T-helper 1 cell (primary cell): ENCODE data around the gene TJAP1.
"Not testable (repeated sequence)": the region's sequence is repeated elsewhere in the genome, so short reads cannot be mapped to it uniquely, and the experiment has no call there.

Experiments
- DNase-seq, 5 donors: peaks; one replicate each; pipeline ENCODE4 v3.0.0-alpha.2; 2012 to 2020

Gene TJAP1

DNA sequence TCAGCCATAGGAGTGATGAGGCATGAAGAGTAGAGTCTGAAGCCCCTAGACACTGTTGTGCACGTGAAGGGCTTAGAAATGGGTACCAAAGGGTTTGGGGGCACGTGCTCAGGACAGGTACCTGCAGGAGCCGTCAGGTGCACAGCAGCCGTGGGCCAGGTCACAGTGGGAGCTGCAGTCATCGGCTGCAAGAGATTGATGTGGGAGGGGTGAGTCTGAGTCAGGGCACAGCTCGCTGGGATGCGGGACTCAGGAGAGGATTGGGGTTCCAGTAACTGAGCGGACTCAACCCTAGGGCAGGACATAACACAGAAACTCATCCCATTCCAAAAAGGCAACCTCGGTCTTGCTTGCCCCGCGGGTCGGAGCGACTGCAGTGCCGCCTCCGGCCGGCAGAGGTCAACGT lies 23.1 kb upstream of the TJAP1 start:
- DNase-seq, result peak in 3 of 5 donors; percentile 51 to 62 (median 55)

GRCh38 chr6:43454696-43455530 lies 22.5 kb upstream of the TJAP1 start:
- peak in 3 of 5 donors; percentile 20 to 50 (median 26) for DNase-seq

DNA sequence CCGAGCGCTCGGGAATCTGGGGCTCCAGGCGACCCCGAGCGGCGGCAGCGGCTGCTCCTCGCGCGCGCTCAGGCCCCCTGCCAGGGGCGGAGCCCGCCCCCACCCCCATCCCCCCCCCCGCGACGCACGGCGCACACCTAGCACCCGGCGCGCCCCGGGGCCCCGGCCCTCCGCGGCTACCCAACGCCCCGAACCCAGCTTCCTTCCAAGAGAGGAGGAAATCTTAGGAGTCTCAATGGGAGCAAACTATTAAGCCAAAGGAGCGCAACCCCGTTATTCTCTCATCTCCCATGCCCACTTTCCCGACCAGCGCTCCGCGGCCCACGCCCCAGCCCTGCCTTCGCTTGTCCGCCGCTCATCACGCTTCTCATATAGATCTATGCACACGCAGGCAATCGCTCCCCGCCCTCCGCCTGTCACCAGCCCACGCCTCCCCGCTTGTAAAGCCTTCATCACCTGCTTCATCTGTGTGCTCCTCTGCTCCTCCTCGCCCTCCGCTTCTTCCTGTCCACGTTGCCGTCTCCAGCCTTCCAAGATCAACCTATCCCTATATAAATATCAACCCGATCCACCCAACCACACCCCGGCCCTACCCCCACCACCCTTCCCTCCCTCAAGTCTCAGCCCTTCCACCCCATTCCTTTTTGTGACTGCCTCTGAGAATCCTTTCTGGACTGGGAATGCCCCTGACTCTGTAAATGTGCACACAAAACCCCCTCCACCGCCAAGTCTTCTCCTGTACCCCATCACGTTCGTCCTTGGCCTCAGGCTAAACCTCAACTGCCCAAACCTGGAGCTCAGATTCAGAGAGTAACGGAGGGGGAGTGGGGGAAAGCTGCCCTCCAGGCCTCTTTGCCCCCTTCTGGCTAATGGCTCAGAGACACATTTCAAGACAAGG lies 21.6 kb upstream of the TJAP1 start, which contains the start of gene DLK2:
DLK2 (minus strand) TSS at position 18 of the 898 bp plus-strand sequence. CDS start 723 bp downstream, outside the sequence.
- peak in 4 of 5 donors; percentile 26 to 37 (median 34) for DNase-seq

DNA sequence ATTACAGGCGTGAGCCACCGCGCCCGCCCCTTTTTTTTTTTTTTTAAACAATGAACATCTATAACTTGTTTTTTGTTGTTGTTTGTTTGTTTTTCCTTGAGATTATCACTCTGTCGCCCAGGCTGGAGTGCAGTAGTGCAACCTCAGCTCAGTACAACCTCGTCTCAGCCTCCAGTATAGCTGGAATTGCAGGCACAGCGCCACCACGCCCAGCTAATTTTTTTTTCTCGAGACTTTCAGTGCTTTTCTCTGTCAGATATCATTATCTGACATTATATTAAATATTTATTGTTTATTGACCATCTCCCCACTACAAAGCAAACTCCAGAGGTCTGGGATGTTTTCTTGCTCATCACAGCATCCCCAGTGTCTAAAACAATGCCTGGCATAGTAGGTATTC lies 19.7 kb upstream of the TJAP1 start:
- DNase-seq, result no peak

- not testable (repeated sequence) for DNase-seq
These were observed 19.2 kb upstream of the TJAP1 start for GRCh38 chr6:43458154-43458553.

GRCh38 chr6:43459535-43459934 lies 17.8 kb upstream of the TJAP1 start:
- DNase-seq, result no peak

DNA sequence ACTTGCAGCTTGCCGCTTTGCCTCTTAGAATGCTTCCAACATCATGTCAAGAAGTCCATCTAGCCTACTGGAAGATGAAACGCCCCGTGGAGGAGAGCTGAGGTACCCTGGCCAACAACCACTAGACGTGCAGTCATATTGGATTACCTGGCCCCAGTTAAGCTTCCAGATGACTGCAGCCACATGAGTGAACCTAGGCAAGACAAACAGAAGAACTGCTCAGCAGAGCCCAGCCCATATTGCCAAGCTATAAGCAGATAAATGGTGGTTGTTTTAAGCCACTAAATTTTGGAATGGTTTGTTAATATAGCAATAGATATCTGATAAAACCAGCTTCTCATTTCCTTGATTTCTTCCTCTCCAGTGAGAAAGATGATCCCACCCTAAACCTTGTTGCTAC lies 17.3 kb upstream of the TJAP1 start:
- DNase-seq, result no peak

- DNase-seq, result no peak
These were observed 15.4 kb upstream of the TJAP1 start for GRCh38 chr6:43461936-43462335.

- DNase-seq, result no peak
These were observed 13.0 kb upstream of the TJAP1 start for GRCh38 chr6:43464337-43464736.

- DNase-seq, result no peak
These were observed 11.4 kb upstream of the TJAP1 start for GRCh38 chr6:43465948-43466347.

DNA sequence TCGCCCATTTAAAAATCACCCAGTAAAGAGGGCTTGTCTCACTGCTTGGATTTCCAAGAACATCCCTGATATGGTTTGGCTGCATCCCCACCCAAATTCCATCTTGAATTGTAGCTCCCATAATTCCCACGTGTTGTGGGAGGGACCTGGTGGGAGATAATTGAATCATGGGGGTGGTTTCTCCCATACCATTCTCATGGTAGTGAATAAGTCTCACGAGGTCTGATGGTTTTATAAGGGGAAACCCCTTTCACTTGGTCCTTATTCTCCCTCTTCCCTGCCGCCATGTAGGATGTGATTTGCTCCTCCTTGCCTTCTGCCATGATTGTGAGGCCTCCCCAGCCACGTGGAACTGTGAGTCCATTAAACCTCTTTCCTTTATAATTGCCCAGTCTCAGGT lies 10.1 kb upstream of the TJAP1 start:
- DNase-seq, result not testable (repeated sequence)

- no peak for DNase-seq
These were observed 9.6 kb upstream of the TJAP1 start for GRCh38 chr6:43467752-43468151.

- no peak for DNase-seq
These were observed 9.1 kb upstream of the TJAP1 start for GRCh38 chr6:43468240-43468639.

GRCh38 chr6:43468748-43469681 lies 8.4 kb upstream of the TJAP1 start:
- no peak for DNase-seq

- DNase-seq, result no peak
These were observed 7.4 kb upstream of the TJAP1 start for GRCh38 chr6:43469947-43470346.

DNA sequence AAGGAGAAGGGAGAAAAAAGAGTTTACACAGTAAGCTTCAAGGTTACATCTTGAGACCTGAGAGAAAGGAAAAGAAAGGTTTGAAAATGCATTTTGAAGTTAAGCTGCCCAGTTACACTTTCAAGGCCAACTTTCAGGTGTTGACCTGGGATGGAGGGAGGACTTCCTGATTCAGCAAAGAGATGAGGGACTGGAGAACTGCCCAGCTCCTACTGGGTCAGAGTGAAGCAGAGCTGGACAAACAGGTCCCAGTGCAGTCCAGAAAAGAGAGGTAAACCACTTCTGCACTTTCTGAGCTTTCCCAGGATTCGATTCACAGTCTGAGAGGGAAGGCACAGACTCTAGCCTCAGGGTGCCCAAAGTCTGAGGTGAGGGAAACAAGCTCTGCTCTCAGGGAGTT lies 6.0 kb upstream of the TJAP1 start:
- DNase-seq, result no peak

GRCh38 chr6:43472515-43472914 lies 4.9 kb upstream of the TJAP1 start:
- no peak for DNase-seq

DNA sequence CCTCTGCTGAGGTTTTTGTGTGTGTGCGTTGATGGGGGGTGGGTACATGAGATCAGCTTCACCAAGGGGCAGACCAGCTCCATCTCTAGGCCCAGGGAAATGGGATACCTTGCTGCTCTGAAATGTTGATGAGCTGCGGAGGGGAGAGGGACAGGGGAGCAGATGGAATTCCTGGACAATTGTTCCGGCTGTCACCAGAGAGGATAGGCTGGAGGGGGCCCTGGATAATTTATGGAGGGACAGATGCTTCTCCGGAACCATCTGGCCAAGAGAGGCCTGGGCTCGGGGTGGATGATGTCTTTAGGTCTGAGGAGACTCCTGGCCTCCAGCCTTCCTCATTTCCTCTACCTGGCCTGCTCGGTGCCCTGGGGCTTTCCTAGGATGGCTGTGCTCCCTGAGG lies 1.9 kb upstream of the TJAP1 start:
- DNase-seq, result no peak

DNA sequence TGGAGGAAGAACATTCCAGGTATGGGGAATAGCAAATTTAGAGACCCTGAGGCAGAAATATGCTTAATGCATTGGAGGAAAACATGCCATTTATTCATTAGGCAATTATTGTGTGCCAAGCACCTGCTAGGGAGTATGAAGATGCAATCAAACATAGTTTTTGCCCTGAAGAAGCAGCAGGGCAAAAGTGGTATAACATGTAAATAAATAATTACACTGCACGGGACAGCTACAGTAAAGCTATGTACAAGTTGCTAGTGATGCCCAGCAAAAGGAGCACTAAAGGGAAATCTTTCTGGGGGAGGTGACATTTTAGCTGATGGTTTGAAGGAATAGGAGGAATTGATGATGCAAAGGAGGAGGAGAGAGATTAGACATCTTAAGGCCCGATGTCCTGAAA lies 624 bp upstream of the TJAP1 start:
- no peak for DNase-seq

DNA sequence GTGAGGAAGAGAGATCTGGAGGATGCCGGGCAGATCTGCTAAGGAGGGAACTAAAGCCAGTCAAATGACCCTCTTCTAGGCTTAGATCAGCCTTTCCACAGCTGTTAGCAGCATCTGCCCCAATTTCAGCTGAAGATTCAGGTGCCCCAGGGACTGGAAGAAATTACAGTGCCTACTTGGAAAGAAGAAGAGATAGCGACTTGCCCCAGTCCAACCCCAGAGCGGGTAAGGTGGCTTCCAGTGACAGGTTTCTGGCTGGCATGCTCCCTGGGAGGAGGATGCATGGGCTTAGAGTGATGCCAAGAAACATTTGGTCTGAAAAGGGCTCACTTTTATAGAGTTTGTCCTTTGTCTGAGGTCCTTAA lies 620 bp downstream of the TJAP1 start:
- DNase-seq, result no peak

GRCh38 chr6:43481075-43481474 lies 3.7 kb downstream of the TJAP1 start:
- peak in 1 of 5 donors; percentile 36 for DNase-seq

DNA sequence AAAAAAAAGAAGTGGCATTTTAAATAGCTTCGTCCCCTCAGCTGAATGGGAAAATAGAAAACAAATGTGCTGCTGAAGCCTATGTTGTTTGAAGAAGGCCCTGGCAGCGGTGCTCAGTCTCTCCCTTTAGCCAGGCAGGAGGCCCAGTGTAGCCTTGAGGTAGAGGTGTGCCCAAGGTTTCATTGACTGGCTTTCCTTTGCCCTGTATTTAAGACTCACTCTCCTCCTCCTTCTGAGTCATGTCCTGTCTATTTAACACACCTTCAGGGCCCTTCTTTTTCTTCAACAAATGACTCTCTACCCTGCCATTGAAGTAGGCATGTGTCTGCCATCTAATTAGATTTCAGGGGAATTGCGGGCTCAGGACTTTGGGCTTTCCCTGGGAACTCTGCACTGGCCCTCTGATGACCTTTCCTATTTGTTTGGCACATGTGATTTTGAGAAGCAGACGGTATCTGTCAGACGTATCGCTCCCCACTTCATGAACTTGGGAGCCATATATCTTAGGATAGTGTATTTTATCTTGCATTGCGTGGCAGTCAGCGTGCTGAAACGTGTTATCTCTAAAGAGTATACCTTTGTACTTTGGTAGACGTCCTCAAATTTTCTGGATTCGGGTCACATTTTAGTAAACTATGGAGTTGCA lies 4.3 kb downstream of the TJAP1 start:
- DNase-seq, result no peak
